Measurements from ENCODE around the gene LPP. TPM values are rescaled to one million over a fixed set of nuclear protein-coding genes. Genes with fewer than 3 reads are reported as not detected.

LPP gene
- total and polyA plus RNA-seq, 10 of the 15 experiments (the other 5 are each of a cell fraction or from before 2014, with no cell fraction given), result under 0.01 to 0.62 (median 0.03) TPM

GRCh38 chr3:188196232-188196990 lies 42.5 kb downstream of the LPP start:
- in situ Hi-C loops (cut with MboI) (no loop called here), intact Hi-C loops (cut with micrococcal nuclease; ENCODE audit: unreplicated experiment) (no loop called here)
- DNase-seq (ENCODE audit: low read depth, low spot score), result no peak
- H4K20me1 ChIP-seq (ENCODE audit: control insufficient read depth, insufficient read depth), result no peaks in the 10 kb centered on the region
- ChIA-PET CTCF (no interaction called here), RAD21 (ENCODE audit: unreplicated experiment) (no interaction called here), SMC1A (ENCODE audit: uncharacterized antibody, unreplicated experiment) (no interaction called here), POLR2A (no interaction called here)
- FAIRE-seq, result no peak
- H3K27me3 ChIP-seq (replicated peaks in 1 of 2; ENCODE audit: control insufficient read depth in 2 of 2, insufficient read depth in 2 of 2, low read length in 1 of 2), result no peaks in the 10 kb centered on the region
- WGBS (ENCODE audit: insufficient coverage, insufficient replicate concordance, low lambda C conversion rate, missing lambda C conversion rate), result 39% methylated on average over 6 of the region's 6 CpGs
- H3K4me3 ChIP-seq, result no peak overlapping the region
- no peaks in the 10 kb centered on the region for H3K79me2 ChIP-seq (ENCODE audit: control insufficient read depth, insufficient read depth, low read length)
- BruUV-seq (replicated peaks), result no TSS peak
- H3K4me1 ChIP-seq (ENCODE audit: control insufficient read depth, insufficient read depth, low read length), result no peaks in the 10 kb centered on the region
- H3K36me3 ChIP-seq (ENCODE audit: control insufficient read depth in 2 of 2, insufficient read depth in 2 of 2, low read length in 1 of 2), result no peaks in the 10 kb centered on the region
- no peak overlapping the region for H2AFZ ChIP-seq (ENCODE audit: control insufficient read depth, low read depth, low read length)
- no peak overlapping the region for H3K27ac ChIP-seq (ENCODE audit: control insufficient read depth, insufficient read depth)
- no peak for ATAC-seq
- no peak overlapping the region for H3K4me2 ChIP-seq (ENCODE audit: control insufficient read depth, insufficient read depth)
- no peak overlapping the region for H3K9ac ChIP-seq (ENCODE audit: control insufficient read depth, insufficient read depth, low read length)
- no peaks in the 10 kb centered on the region for H3K9me3 ChIP-seq (replicated peaks; ENCODE audit: control insufficient read depth, insufficient read depth, low read length)
- TF ChIP-seq EZH2 (IDR thresholded peaks at IDR 0.05; ENCODE audit: borderline replicate concordance, control insufficient read depth, low read depth, low read length) (no peak), RAD21 (IDR thresholded peaks at IDR 0.05; ENCODE audit: insufficient read depth, low read depth, low read length) (no peak), BCL3 (IDR thresholded peaks at IDR 0.05; ENCODE audit: borderline replicate concordance, insufficient read depth, low read depth, low read length, poor library complexity, severe bottlenecking) (no peak), BRCA1 (IDR thresholded peaks at IDR 0.05; ENCODE audit: low read depth, low read length) (no peak), LARP7 (IDR thresholded peaks at IDR 0.05) (no peak), MXI1 (IDR thresholded peaks at IDR 0.05; ENCODE audit: low read depth, low read length) (no peak), PML (IDR thresholded peaks at IDR 0.05; ENCODE audit: low read length) (no peak), ZNF687 (IDR thresholded peaks at IDR 0.05) (no peak), ZNF207 (IDR thresholded peaks at IDR 0.05; ENCODE audit: borderline replicate concordance) (no peak), MEF2A (IDR thresholded peaks at IDR 0.05; ENCODE audit: insufficient read depth, low read depth, low read length) (no peak), FOXK2 (IDR thresholded peaks at IDR 0.05) (no peak)
- TF ChIP-seq, protein P1, sequence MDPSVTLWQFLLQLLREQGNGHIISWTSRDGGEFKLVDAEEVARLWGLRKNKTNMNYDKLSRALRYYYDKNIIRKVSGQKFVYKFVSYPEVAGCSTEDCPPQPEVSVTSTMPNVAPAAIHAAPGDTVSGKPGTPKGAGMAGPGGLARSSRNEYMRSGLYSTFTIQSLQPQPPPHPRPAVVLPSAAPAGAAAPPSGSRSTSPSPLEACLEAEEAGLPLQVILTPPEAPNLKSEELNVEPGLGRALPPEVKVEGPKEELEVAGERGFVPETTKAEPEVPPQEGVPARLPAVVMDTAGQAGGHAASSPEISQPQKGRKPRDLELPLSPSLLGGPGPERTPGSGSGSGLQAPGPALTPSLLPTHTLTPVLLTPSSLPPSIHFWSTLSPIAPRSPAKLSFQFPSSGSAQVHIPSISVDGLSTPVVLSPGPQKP (IDR thresholded peaks at IDR 0.05; ENCODE audit: low read depth, low read length), result no peak
- TF ChIP-seq, protein P2, sequence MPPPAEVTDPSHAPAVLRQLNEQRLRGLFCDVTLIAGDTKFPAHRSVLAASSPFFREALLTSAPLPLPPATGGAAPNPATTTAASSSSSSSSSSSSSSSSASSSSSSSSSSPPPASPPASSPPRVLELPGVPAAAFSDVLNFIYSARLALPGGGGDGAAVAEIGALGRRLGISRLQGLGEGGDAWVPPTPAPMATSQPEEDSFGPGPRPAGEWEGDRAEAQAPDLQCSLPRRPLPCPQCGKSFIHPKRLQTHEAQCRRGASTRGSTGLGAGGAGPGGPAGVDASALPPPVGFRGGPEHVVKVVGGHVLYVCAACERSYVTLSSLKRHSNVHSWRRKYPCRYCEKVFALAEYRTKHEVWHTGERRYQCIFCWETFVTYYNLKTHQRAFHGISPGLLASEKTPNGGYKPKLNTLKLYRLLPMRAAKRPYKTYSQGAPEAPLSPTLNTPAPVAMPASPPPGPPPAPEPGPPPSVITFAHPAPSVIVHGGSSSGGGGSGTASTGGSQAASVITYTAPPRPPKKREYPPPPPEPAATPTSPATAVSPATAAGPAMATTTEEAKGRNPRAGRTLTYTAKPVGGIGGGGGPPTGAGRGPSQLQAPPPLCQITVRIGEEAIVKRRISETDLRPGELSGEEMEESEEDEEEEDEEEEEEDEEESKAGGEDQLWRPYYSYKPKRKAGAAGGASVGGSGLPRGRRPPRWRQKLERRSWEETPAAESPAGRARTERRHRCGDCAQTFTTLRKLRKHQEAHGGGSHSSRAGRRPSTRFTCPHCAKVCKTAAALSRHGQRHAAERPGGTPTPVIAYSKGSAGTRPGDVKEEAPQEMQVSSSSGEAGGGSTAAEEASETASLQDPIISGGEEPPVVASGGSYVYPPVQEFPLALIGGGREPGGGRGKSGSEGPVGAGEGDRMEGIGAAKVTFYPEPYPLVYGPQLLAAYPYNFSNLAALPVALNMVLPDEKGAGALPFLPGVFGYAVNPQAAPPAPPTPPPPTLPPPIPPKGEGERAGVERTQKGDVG (CRISPR knock-in tag; IDR thresholded peaks at IDR 0.05), result no peak

All from GM12878 (cell line).